CD4-positive, alpha-beta T cell (primary cell): ENCODE measurements around the gene COPG2. TPM values are rescaled to one million over a fixed set of nuclear protein-coding genes. Genes with fewer than 3 reads are reported as not detected.

Experiments
- ATAC-seq: fragments of 200-7000 bp; cut with Tn5 transposase; one replicate; pipeline ENCODE4 v1.10.0; 2022; ENCODE audit warnings: mild to moderate bottlenecking; ENCODE audit not compliant: poor library complexity
- CTCF ChIA-PET: fragments of 350-600 bp; sonication (Branson Sonifier 250); formaldehyde crosslinking; loops from one replicate; lab custom pipeline; 2021; ENCODE audit warnings: antibody characterized with exemption, inconsistent platforms; lab: Charles Lee
- POLR2A ChIA-PET: fragments of 350-600 bp; sonication (Branson Sonifier 250); formaldehyde crosslinking; loops from one replicate; lab custom pipeline; 2021; ENCODE audit warnings: antibody characterized with exemption, inconsistent platforms; lab: Charles Lee
- DNase-seq, 14 experiments: peaks; one replicate each; pipeline ENCODE4 v3.0.0-alpha.2; 2013 to 2020; ENCODE audit warnings: mixed read lengths in 2 of 14
- H3K27ac ChIP-seq, 2 donors: one replicate each; pipeline versions ENCODE4 v1.5.1 to v1.7.0; 2013; ENCODE audit warnings: low read length in 2 of 2, low read depth in 1 of 2, mild to moderate bottlenecking in 1 of 2
- H3K27me3 ChIP-seq, 2 experiments: 1 replicate in 1 of 2; 2 replicates in 1 of 2; pipeline versions ENCODE4 v1.6.1 to v1.7.0; 2013; ENCODE audit warnings: low read length in 2 of 2, control low read depth in 1 of 2, mild to moderate bottlenecking in 1 of 2, moderate library complexity in 1 of 2; ENCODE audit not compliant: insufficient read depth in 2 of 2, control insufficient read depth in 1 of 2
- H3K36me3 ChIP-seq: one replicate; pipeline ENCODE4 v1.6.1; 2013; ENCODE audit warnings: low read length, control low read depth; ENCODE audit not compliant: insufficient read depth
- H3K4me1 ChIP-seq: one replicate; pipeline ENCODE4 v1.6.1; 2013; ENCODE audit warnings: low read length, control low read depth; ENCODE audit not compliant: insufficient read depth
- H3K4me3 ChIP-seq: one replicate; pipeline ENCODE4 v1.5.1; 2013; ENCODE audit warnings: mild to moderate bottlenecking, low read length, moderate library complexity
- H3K9me3 ChIP-seq, 2 experiments: 1 replicate in 1 of 2; 2 replicates in 1 of 2; pipeline versions ENCODE4 v1.6.1 to v1.7.0; 2013; ENCODE audit warnings: low read length in 2 of 2, mild to moderate bottlenecking in 2 of 2, control low read depth in 1 of 2, moderate library complexity in 1 of 2; ENCODE audit not compliant: control insufficient read depth in 1 of 2, insufficient read depth in 1 of 2
- H3K27ac Mint-ChIP-seq: one replicate; pipeline ENCODE4 v1.8.0; 2020; ENCODE audit warnings: mixed read lengths
- H3K27me3 Mint-ChIP-seq: one replicate; pipeline ENCODE4 v1.8.0; 2021; ENCODE audit warnings: mixed read lengths
- H3K36me3 Mint-ChIP-seq: one replicate; pipeline ENCODE4 v1.8.0; 2021; ENCODE audit warnings: low read depth, mixed read lengths
- H3K4me1 Mint-ChIP-seq: one replicate; pipeline ENCODE4 v1.8.0; 2021; ENCODE audit warnings: low read depth, mixed read lengths
- H3K4me3 Mint-ChIP-seq: one replicate; pipeline ENCODE4 v1.8.0; 2020; ENCODE audit warnings: mild to moderate bottlenecking, mixed read lengths
- H3K9me3 Mint-ChIP-seq: one replicate; pipeline ENCODE4 v1.8.0; 2020; ENCODE audit warnings: mixed read lengths
- CTCF ChIP-seq: fragments of 200-600 bp; IDR thresholded peaks from one replicate; pipeline ENCODE4 v1.8.0; 2022; ENCODE audit warnings: antibody characterized with exemption, mild to moderate bottlenecking
- intact Hi-C, 2 experiments: fragments of 100-400 bp; cut with DNase I in 1 of 2; cut with micrococcal nuclease in 1 of 2; formaldehyde crosslinking; loops; one replicate each; pipeline versions ENCODE4 v1.15.1 to v1.9.0; 2023 to 2025; cut with DNase I, micrococcal nuclease
- total RNA-seq, 174 experiments: library from RNA in 2 of 174; stranded (reverse) in 2 of 174; gene quantifications; one replicate each; pipeline ENCODE4 v1.2.3 and lab custom pipeline; 2021 to 2026

The COPG2 gene
- total RNA-seq, 2 experiments from 2014 or later = 4.1 to 4.3 TPM

- no peak for TF ChIP-seq CTCF
- H3K36me3 ChIP-seq = no peaks in the 10 kb centered on the region
- H3K4me1 Mint-ChIP-seq = peaks cover 5% of the 10 kb centered on the region
- H3K9me3 ChIP-seq = no peaks in the 10 kb centered on the region
- no peak overlapping the region for H3K4me3 ChIP-seq
- peaks cover 4% of the 10 kb centered on the region for H3K27me3 Mint-ChIP-seq
- no peak overlapping the region for H3K27ac ChIP-seq
- no peaks in the 10 kb centered on the region for H3K4me1 ChIP-seq
- no peak overlapping the region for H3K4me3 Mint-ChIP-seq
- ChIA-PET POLR2A (no interaction called here), CTCF (no interaction called here)
- no peak overlapping the region for H3K27ac Mint-ChIP-seq
- intact Hi-C loops = loop anchor here in 1 of 2 experiments (5.0 kb wide), 1 partner anchor 1062 kb away; the partner anchor contains the start of gene NRF1
- no peaks in the 10 kb centered on the region for H3K9me3 Mint-ChIP-seq
- no peak for ATAC-seq
- peaks cover under 1% of the 10 kb centered on the region for H3K36me3 Mint-ChIP-seq
- no peak for DNase-seq
- no peaks in the 10 kb centered on the region for H3K27me3 ChIP-seq
These were observed 5.9 kb upstream of the COPG2 start for GRCh38 chr7:130674456-130674855.

GRCh38 chr7:130673066-130673465 lies 4.5 kb upstream of the COPG2 start:
- no peak overlapping the region for H3K27ac ChIP-seq
- H3K4me3 Mint-ChIP-seq = no peak overlapping the region
- H3K27me3 Mint-ChIP-seq = peaks cover 4% of the 10 kb centered on the region
- intact Hi-C loops = loop anchor here in 1 of 2 experiments (5.0 kb wide), 1 partner anchor 1061 kb away; the partner anchor contains the start of gene NRF1
- H3K27ac Mint-ChIP-seq = no peak overlapping the region
- peaks cover 6% of the 10 kb centered on the region for H3K4me1 ChIP-seq
- H3K27me3 ChIP-seq = no peaks in the 10 kb centered on the region
- CTCF ChIA-PET = no interaction called here
- POLR2A ChIA-PET = no interaction called here
- no peak for TF ChIP-seq CTCF
- ATAC-seq (no peak), DNase-seq (no peak)
- no peaks in the 10 kb centered on the region for H3K36me3 ChIP-seq
- no peak overlapping the region for H3K4me3 ChIP-seq
- H3K36me3 Mint-ChIP-seq = peaks cover 8% of the 10 kb centered on the region
- H3K4me1 Mint-ChIP-seq = peaks cover 11% of the 10 kb centered on the region
- no peaks in the 10 kb centered on the region for H3K9me3 ChIP-seq
- H3K9me3 Mint-ChIP-seq = no peaks in the 10 kb centered on the region

GRCh38 chr7:130672146-130672545 lies 3.6 kb upstream of the COPG2 start:
- Histone ChIP-seq H3K4me1 (peaks cover 13% of the 10 kb centered on the region), H3K9me3 (no peaks in the 10 kb centered on the region), H3K27me3 (no peaks in the 10 kb centered on the region), H3K36me3 (no peaks in the 10 kb centered on the region), H3K4me3 (no peak overlapping the region), H3K27ac (no peak overlapping the region)
- DNase-seq (no peak), ATAC-seq (no peak)
- Mint-ChIP-seq H3K4me3 (no peak overlapping the region), H3K4me1 (peaks cover 20% of the 10 kb centered on the region), H3K27ac (no peak overlapping the region), H3K9me3 (no peaks in the 10 kb centered on the region), H3K27me3 (peaks cover 4% of the 10 kb centered on the region), H3K36me3 (peaks cover 11% of the 10 kb centered on the region)
- ChIA-PET CTCF (no interaction called here), POLR2A (no interaction called here)
- intact Hi-C loops = loop anchor here in 1 of 2 experiments (5.0 kb wide), 1 partner anchor 1060 kb away; the partner anchor contains the start of gene NRF1
- no peak for TF ChIP-seq CTCF
